NCI-H146 (cell line): ENCODE measurements around the gene ZNF598.
"Not testable (repeated sequence)": the region's sequence is repeated elsewhere in the genome, so short reads cannot be mapped to it uniquely, and the experiment has no call there.

Source experiments
- DNase-seq: peaks from one replicate; lab custom pipeline; 2025; lab: John Stamatoyannopoulos, UW

Gene ZNF598

GRCh38 chr16:2027024-2028010 is 17.7 kb upstream of the ZNF598 start:
- peak; percentile 56 for DNase-seq

- DNase-seq: peak; percentile 52
Observed at GRCh38 chr16:2026461-2027023, 16.9 kb upstream of the ZNF598 start, which contains the start of gene NHERF2. Gene NHERF2, plus strand, starts transcription at chr16:2026902. Its CDS starts 104 bp downstream, at chr16:2027006.

GRCh38 chr16:2025878-2026460 is 16.3 kb upstream of the ZNF598 start:
- no peak for DNase-seq

GRCh38 chr16:2025251-2025650 is 15.6 kb upstream of the ZNF598 start:
- no peak for DNase-seq

GRCh38 chr16:2024032-2024420 is 14.4 kb upstream of the ZNF598 start:
- no peak for DNase-seq

GRCh38 chr16:2023092-2024031 is 13.7 kb upstream of the ZNF598 start:
- peak; percentile 92 for DNase-seq

GRCh38 chr16:2022723-2023091 is 13.1 kb upstream of the ZNF598 start:
- DNase-seq: peak; percentile 55

DNA sequence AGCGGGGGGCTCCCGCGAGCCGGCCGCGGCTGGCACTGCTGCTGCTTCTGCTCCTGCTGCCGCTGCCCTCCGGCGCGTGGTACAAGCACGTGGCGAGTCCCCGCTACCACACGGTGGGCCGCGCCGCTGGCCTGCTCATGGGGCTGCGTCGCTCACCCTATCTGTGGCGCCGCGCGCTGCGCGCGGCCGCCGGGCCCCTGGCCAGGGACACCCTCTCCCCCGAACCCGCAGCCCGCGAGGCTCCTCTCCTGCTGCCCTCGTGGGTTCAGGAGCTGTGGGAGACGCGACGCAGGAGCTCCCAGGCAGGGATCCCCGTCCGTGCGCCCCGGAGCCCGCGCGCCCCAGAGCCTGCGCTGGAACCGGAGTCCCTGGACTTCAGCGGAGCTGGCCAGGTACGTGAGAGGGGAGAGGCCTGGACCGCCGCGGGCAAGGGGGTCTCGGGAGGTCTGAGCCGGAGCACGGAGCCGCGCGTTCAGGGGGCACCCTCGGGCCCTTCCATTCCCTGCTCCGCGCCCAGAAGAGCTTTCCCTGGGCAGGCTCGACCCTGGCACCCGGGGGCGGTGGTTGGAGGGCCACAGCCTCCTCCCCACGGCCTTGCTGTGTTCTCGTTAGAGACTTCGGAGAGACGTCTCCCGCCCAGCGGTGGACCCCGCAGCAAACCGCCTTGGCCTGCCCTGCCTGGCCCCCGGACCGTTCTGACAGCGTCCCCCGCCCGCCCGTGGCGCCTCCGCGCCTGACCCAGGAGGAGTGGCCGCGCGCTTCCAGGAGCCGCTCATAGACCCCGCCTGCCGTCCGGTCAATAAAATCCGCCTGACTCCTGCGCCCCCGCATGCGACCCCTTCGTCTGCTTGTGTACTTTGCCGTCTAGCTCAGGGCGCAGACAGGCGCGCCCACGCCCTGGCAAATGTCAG is 10.6 kb upstream of the ZNF598 start:
- DNase-seq: peak; percentile 48

- peak; percentile 51 for DNase-seq
Observed at GRCh38 chr16:2019518-2019920, 9.9 kb upstream of the ZNF598 start, which contains the start of gene NPW. Gene NPW, plus strand, starts transcription at chr16:2019785.

DNA sequence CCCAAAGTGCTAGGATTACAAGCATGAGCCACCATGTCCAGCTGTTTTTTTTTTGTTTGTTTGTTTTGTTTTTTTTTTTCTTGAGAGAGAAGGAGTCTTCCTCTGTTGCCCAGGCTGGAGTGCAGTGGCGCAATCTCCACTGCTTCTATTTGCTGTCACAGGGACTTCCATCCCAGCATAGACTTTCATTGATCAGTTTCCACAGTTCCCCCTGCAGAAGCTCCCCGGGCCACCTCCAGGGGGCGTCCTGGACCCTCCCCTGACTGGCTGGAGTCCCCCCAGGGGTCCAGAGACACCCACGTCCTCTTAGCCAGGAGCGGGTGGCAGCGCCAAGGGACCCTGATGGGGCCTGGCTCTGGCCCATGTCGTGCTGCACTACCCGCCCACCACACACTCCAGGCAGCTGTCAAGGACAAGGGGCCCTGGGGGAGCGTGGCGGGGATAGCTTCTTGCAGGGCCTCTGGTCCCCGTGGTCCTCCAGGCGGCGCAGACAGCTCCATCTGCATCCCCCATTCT is 6.8 kb upstream of the ZNF598 start:
- no peak for DNase-seq

DNA sequence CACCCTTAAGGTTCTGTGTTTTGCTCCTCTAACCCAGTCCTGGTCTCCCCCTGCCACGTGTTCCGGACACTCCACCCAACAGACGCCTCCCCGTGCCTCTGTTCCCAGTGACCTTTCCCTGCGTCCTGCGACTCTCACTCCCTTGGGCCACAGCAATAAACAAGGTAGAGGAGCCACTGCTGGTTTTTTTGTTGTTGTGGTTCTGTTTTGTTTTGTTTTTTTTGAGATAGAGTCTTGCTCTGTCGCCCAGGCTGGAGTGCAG is 6.3 kb upstream of the ZNF598 start:
- no peak for DNase-seq

DNA sequence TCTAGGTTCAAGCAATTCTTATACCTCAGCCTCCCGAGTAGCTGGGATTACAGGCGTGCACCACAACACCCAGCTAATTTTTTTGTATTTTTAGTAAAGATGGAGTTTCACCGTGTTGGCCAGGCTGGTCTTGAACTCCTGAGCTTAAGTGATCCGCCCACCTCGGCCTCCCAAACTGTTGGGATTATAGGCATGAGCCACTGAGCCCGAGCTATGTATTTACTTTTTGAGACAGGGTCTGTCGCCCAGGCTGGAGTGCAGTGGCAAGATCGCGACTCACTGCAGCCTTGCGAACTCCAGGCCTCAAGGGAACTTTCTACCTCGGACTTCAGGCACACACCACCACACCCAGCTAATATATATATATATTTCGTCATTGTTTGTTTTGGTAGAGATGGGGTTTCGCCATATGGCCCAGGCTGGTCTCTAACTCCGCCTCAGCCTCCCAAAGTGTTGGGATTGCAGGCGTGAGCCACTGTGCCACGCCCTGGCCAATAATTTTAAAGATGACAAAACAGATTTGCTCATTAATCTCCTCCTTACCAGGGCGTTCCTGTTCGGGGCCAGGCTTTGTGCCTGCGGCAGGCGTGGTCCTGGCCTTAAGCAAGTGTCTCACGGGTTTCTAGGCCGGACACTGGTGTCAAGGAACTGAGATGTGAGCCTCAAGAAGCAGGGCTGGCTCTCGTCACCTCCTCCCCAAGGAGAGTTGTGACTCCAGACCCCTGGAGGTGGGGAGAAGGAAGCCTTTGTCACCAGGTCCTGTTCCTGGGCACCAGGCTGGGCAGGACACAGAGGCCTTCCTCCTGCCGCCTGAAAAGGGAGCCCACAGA is 5.7 kb upstream of the ZNF598 start:
- DNase-seq: no peak

- DNase-seq: no peak
Observed at GRCh38 chr16:2013527-2013926, 3.9 kb upstream of the ZNF598 start.

GRCh38 chr16:2011726-2012125 is 2.1 kb upstream of the ZNF598 start:
- not testable (repeated sequence) for DNase-seq

DNA sequence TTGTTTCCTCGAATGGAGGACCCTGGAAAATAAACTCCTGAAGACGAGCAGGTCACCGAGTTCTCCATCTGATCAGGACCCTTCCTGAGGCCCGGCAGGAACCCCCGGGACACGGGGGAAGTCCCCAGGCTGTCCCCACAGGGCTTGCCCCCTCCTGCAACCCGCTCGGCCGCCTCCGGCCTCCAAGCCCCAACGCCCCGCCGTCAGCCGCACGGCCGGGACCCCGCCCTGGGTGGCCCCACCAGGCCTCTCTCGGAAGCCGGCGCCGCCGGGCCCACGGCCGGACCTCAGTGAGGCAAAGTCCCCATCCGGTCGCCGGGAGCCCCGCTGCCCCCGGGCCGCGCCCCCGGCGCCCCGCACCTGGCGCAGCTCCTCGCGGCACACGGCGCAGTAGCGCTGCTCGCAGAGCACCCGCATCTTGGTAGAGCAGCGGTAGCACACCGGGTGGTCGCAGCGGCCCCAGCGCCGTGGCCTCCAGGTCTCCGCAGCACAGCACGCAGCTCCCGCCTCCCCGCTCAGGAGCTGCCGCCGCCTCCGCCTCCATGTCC is 383 bp downstream of the ZNF598 start:
- peak; percentile 47 for DNase-seq

DNA sequence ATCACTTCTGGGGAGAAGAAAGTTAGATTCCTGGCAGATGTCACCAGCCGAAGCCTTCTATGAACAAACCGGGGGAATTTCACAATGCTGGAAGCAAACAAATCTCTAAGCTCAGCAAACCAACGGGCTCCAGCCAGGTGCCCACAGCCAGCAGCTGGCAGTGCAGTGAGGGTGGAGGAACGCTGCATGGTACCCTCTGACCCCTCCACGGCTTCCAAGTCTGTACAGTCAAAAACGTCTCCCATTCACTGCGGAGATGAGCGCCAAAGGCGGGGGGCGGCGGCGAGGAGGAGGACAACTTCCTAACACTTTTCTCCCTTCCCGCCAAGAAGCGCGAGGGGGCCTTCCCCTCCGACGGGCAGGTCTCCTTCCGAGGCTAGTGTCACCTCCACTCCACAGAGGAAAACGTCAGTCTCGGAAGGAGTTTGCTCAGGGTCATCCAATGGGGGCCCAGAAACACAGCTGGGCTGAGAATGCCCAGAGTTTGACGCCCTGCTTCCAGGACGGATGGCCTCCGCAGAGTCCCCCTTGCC is 924 bp downstream of the ZNF598 start:
- peak; percentile 31 for DNase-seq

DNA sequence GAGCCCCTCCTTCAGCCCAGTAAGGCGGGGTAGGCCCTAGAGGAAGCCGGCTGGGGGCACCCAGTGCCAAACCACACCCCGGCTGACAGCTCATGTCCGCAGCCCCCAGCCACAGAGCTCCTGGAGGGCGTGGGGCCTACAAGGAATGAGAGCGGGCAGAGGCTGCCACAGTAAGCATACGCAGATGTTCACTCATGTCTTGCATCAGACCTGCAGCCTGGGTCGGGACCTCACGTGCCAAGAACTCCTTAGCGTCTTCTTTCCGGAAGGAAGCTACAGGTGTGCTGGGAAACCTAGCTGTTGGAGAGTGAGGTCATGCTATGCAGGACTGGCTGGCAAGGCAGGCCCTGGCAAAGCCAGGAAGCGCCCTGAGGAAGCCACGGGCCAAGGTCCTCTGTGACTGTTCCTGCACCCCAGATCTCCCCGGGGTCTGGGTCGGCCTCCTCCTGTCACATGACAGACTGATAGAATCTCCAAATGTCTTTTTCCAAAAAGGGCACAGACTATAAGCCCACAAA is 1.6 kb downstream of the ZNF598 start:
- DNase-seq: no peak

GRCh38 chr16:2007081-2007836 is 2.4 kb downstream of the ZNF598 start:
- peak; percentile 19 for DNase-seq
